Measurements from ENCODE around the gene HIVEP2. TPM values are rescaled to one million over a fixed set of nuclear protein-coding genes. Genes with fewer than 3 reads are reported as not detected.

HIVEP2 gene
- total RNA-seq, 2 experiments from 2014 or later = 30.2 to 35.4 TPM

DNA sequence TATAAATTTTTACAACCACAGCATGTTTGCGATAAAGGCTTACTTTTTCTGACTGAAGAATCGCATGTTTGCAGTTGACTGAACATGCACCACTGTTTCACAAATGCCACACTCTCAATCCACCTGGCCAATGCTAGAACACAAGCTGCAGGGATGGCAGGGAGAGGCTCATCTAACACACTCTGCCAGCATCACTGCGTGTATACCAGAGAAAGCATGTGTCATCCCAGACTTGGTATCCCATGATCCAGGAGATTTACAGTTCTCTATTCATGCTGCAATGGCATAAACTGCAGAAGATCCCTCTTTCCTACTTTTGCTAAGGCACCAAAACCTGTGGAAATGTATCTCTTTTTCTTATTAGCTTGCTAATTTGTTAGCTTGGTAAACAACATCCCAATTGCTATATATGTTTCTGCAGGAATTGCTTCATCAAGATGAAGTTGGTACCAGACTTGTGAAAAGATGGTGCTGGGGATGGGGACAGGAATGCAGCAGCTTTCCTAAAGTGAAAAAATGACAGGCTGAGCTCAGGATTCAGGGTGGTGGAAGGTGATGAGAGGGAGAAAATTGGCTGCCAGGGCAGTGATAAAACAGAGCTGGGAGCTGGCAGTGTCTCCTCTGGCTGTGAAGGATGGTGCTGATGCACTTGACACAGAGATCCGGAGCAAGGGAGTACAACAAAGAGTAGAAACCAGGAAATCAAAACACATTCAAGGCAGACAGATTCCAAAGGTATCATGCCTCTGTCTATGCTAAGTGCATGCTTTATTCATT is 186.9 kb downstream of the HIVEP2 start:
- DNase-seq = no peak
- H3K9me3 Mint-ChIP-seq = no peaks in the 10 kb centered on the region
- no peaks in the 10 kb centered on the region for H3K27me3 Mint-ChIP-seq
- H3K4me3 Mint-ChIP-seq = no peak overlapping the region
- peaks cover 29% of the 10 kb centered on the region for H3K4me1 Mint-ChIP-seq
- CTCF ChIA-PET = interaction anchor here (1.5 kb wide), 1 partner anchor 11 kb away, joined by 3 read pairs; no protein-coding TSS in a partner anchor
- H3K27ac Mint-ChIP-seq = no peak overlapping the region
- H3K36me3 Mint-ChIP-seq (ENCODE audit: low read depth) = peaks cover 77% of the 10 kb centered on the region
- POLR2A ChIA-PET = no interaction called here

GRCh38 chr6:142756215-142756630 is 188.8 kb downstream of the HIVEP2 start:
- H3K27me3 Mint-ChIP-seq = no peaks in the 10 kb centered on the region
- peaks cover 71% of the 10 kb centered on the region for H3K36me3 Mint-ChIP-seq (ENCODE audit: low read depth)
- no peak overlapping the region for H3K4me3 Mint-ChIP-seq
- POLR2A ChIA-PET = no interaction called here
- H3K4me1 Mint-ChIP-seq = peaks cover 17% of the 10 kb centered on the region
- CTCF ChIA-PET = no interaction called here
- DNase-seq = no peak
- H3K27ac Mint-ChIP-seq = no peak overlapping the region
- no peaks in the 10 kb centered on the region for H3K9me3 Mint-ChIP-seq

- Mint-ChIP-seq H3K9me3 (no peaks in the 10 kb centered on the region), H3K4me1 (peaks cover 17% of the 10 kb centered on the region), H3K27me3 (no peaks in the 10 kb centered on the region), H3K4me3 (no peak overlapping the region), H3K27ac (no peak overlapping the region), H3K36me3 (ENCODE audit: low read depth) (peaks cover 45% of the 10 kb centered on the region)
- no peak for DNase-seq
- ChIA-PET POLR2A (no interaction called here), CTCF (interaction anchor here (0.8 kb wide), 1 partner anchor 10 kb away, joined by 3 read pairs; no protein-coding TSS in a partner anchor)
These were observed 191.8 kb downstream of the HIVEP2 start for GRCh38 chr6:142753196-142753595.

- Mint-ChIP-seq H3K36me3 (ENCODE audit: low read depth) (peaks cover 37% of the 10 kb centered on the region), H3K27ac (no peak overlapping the region), H3K27me3 (no peaks in the 10 kb centered on the region), H3K4me1 (peaks cover 14% of the 10 kb centered on the region), H3K4me3 (no peak overlapping the region), H3K9me3 (no peaks in the 10 kb centered on the region)
- POLR2A ChIA-PET = no interaction called here
- DNase-seq = no peak
- CTCF ChIA-PET = no interaction called here
These were observed 192.6 kb downstream of the HIVEP2 start for GRCh38 chr6:142752348-142752747.

- POLR2A ChIA-PET = interaction anchor here (0.7 kb wide), 1 partner anchor 37 kb away, joined by 3 read pairs; no protein-coding TSS in a partner anchor
- Mint-ChIP-seq H3K4me3 (no peak overlapping the region), H3K36me3 (ENCODE audit: low read depth) (peaks cover 29% of the 10 kb centered on the region), H3K9me3 (no peaks in the 10 kb centered on the region), H3K27ac (no peak overlapping the region), H3K4me1 (peaks cover 7% of the 10 kb centered on the region), H3K27me3 (no peaks in the 10 kb centered on the region)
- no peak for DNase-seq
- CTCF ChIA-PET = no interaction called here
These were observed 193.5 kb downstream of the HIVEP2 start for GRCh38 chr6:142751452-142751851.

DNA sequence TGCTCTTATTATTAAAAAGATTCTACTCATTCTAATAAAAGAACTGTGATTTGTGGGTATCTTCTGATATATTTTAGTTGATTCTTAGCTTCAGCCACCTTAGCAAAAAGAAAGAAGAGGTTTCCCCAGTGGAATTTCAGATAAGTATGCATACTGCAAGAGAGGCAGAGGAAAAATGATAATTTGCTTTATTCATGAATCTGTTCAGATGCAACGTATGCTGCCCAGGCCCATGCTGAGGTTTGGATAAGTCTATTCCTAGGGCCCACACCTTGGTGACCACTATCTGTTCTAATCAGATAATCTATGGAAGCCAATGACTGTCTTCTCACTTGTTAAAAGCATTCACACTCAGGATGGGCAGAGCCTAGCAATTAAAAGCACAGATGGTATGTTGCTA is 194.0 kb downstream of the HIVEP2 start:
- no peak for DNase-seq
- CTCF ChIA-PET = no interaction called here
- POLR2A ChIA-PET = interaction anchor here (0.7 kb wide), 1 partner anchor 37 kb away, joined by 3 read pairs; no protein-coding TSS in a partner anchor

GRCh38 chr6:142749556-142749955 is 195.4 kb downstream of the HIVEP2 start:
- Mint-ChIP-seq H3K4me3 (no peak overlapping the region), H3K27me3 (no peaks in the 10 kb centered on the region), H3K36me3 (ENCODE audit: low read depth) (peaks cover 14% of the 10 kb centered on the region), H3K27ac (no peak overlapping the region), H3K4me1 (no peaks in the 10 kb centered on the region), H3K9me3 (no peaks in the 10 kb centered on the region)
- ChIA-PET POLR2A (no interaction called here), CTCF (interaction anchor here (1.1 to 2.4 kb wide), 3 partner anchors 12 to 277 kb away, joined by 3 to 8 read pairs (median 6); no protein-coding TSS in a partner anchor)
- no peak for DNase-seq

More for the DNA sequence above, 194.0 kb downstream of the HIVEP2 start:
- Mint-ChIP-seq H3K4me1 (peaks cover 3% of the 10 kb centered on the region), H3K27ac (no peak overlapping the region), H3K9me3 (no peaks in the 10 kb centered on the region), H3K27me3 (no peaks in the 10 kb centered on the region), H3K36me3 (ENCODE audit: low read depth) (peaks cover 26% of the 10 kb centered on the region), H3K4me3 (no peak overlapping the region)

DNA sequence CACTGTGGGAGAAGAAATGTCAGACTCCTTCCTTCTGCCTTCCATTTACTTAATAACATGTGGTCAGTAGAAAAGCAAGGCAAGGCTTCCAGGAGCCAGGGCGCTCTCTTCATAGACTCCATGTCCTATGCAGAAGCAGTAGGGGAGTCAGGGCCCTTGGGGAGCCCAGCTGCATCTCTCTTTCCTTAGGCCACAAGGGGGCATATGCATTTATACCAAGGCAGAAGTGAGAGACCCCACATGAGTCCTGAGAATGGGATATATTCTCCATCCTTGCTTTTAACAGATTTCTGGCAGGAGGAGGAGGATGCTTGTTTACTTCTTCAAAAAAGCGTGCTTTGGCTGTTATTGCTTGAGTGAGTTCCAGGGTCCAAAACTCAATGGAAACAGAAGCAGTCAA is 198.5 kb downstream of the HIVEP2 start:
- ChIA-PET CTCF (interaction anchor here (0.9 to 1.8 kb wide), 4 partner anchors 9 to 140 kb away, joined by 3 to 5 read pairs (median 4); no protein-coding TSS in a partner anchor), POLR2A (no interaction called here)
- DNase-seq = peak; percentile 35
- H3K36me3 Mint-ChIP-seq (ENCODE audit: low read depth) = peaks cover under 1% of the 10 kb centered on the region
- H3K27ac Mint-ChIP-seq = no peak overlapping the region
- H3K4me1 Mint-ChIP-seq = no peaks in the 10 kb centered on the region
- no peaks in the 10 kb centered on the region for H3K27me3 Mint-ChIP-seq
- H3K4me3 Mint-ChIP-seq = no peak overlapping the region
- no peaks in the 10 kb centered on the region for H3K9me3 Mint-ChIP-seq

DNA sequence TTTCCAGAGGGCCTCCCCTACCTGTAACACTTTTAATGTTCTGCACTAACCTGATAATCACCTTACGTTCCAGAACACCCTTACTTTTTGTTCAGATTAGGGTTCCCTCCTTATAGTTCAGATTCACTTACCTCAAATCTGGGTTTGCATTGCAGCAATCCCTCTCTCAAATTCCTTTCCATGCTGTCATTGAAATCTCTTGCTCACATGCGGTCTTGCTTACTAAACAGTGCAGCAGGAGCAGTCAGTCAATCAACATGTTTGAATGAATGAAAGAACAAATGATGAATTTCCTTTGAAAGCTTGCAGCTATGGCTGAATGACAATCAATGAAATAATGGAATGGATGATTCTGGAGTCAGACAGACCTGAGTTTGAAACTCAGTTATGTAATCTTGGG is 200.1 kb downstream of the HIVEP2 start:
- CTCF ChIA-PET = no interaction called here
- H3K36me3 Mint-ChIP-seq (ENCODE audit: low read depth) = no peaks in the 10 kb centered on the region
- no peak overlapping the region for H3K4me3 Mint-ChIP-seq
- no peaks in the 10 kb centered on the region for H3K4me1 Mint-ChIP-seq
- POLR2A ChIA-PET = no interaction called here
- H3K27ac Mint-ChIP-seq = no peak overlapping the region
- DNase-seq = no peak
- no peaks in the 10 kb centered on the region for H3K9me3 Mint-ChIP-seq
- no peaks in the 10 kb centered on the region for H3K27me3 Mint-ChIP-seq

GRCh38 chr6:142740449-142740848 is 204.5 kb downstream of the HIVEP2 start:
- Mint-ChIP-seq H3K9me3 (no peaks in the 10 kb centered on the region), H3K4me3 (no peak overlapping the region), H3K4me1 (no peaks in the 10 kb centered on the region), H3K27ac (no peak overlapping the region), H3K27me3 (no peaks in the 10 kb centered on the region), H3K36me3 (ENCODE audit: low read depth) (no peaks in the 10 kb centered on the region)
- no peak for DNase-seq
- ChIA-PET POLR2A (no interaction called here), CTCF (interaction anchor here (0.5 kb wide), 1 partner anchor 174 kb away, joined by 6 read pairs; no protein-coding TSS in a partner anchor)

GRCh38 chr6:142738731-142739130 is 206.2 kb downstream of the HIVEP2 start:
- no peak for DNase-seq
- ChIA-PET POLR2A (no interaction called here), CTCF (no interaction called here)
- Mint-ChIP-seq H3K36me3 (ENCODE audit: low read depth) (no peaks in the 10 kb centered on the region), H3K27me3 (no peaks in the 10 kb centered on the region), H3K9me3 (no peaks in the 10 kb centered on the region), H3K27ac (no peak overlapping the region), H3K4me1 (no peaks in the 10 kb centered on the region), H3K4me3 (no peak overlapping the region)

DNA sequence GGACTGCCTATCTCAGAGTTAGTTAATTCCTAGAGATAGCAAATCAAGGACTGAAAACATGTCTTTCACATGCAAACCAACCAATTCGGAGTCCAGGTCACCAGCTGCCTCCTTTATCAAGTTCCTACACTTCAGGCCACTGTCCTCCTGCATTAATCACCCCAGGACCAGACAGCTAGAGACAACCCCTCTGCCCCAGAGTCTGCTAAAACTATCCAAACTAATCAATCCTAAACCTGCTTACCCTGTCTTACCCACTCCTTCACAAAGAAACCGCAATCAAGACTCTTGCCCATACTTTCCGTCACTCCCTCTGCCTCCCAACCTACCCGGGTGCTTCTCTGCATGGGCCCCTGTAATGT is 207.0 kb downstream of the HIVEP2 start:
- POLR2A ChIA-PET = no interaction called here
- H3K27ac Mint-ChIP-seq = no peak overlapping the region
- H3K4me3 Mint-ChIP-seq = no peak overlapping the region
- DNase-seq = no peak
- H3K27me3 Mint-ChIP-seq = no peaks in the 10 kb centered on the region
- CTCF ChIA-PET = interaction anchor here (2.1 to 2.2 kb wide), 2 partner anchors 9 to 11 kb away, joined by 5 to 8 read pairs; no protein-coding TSS in a partner anchor
- H3K9me3 Mint-ChIP-seq = peaks cover 2% of the 10 kb centered on the region
- H3K36me3 Mint-ChIP-seq (ENCODE audit: low read depth) = no peaks in the 10 kb centered on the region
- H3K4me1 Mint-ChIP-seq = no peaks in the 10 kb centered on the region

GRCh38 chr6:142737368-142738034 is 207.5 kb downstream of the HIVEP2 start:
- Mint-ChIP-seq H3K9me3 (peaks cover 2% of the 10 kb centered on the region), H3K27ac (no peak overlapping the region), H3K36me3 (ENCODE audit: low read depth) (no peaks in the 10 kb centered on the region), H3K4me1 (peaks cover 3% of the 10 kb centered on the region), H3K4me3 (no peak overlapping the region), H3K27me3 (no peaks in the 10 kb centered on the region)
- CTCF ChIA-PET = interaction anchor here (1.7 to 2.2 kb wide), 3 partner anchors 9 to 12 kb away, joined by 3 to 8 read pairs (median 5); no protein-coding TSS in a partner anchor
- no peak for DNase-seq
- POLR2A ChIA-PET = no interaction called here

Data from activated CD4-positive, alpha-beta T cell treated with anti-CD3 and anti-CD28 coated beads, Interleukin-2, amount 10 ng/mL, durations not matched to agents 7 days and 5 days (primary cell).